Liver (tissue), 9 donors: ENCODE results near the gene NAT14. TPM values are rescaled to one million over a fixed set of nuclear protein-coding genes. Genes with fewer than 3 reads are reported as not detected.

Experiments used
- DNase-seq: peaks from one replicate; pipeline ENCODE4 v3.0.0-alpha.2; 2017; ENCODE audit warnings: low spot score
- H3K27ac ChIP-seq, 2 donors: one replicate each; pipeline ENCODE4 v1.7.0; 2013; ENCODE audit warnings: inconsistent platforms in 2 of 2, low read length in 2 of 2, control low read depth in 1 of 2, low read depth in 1 of 2, mild to moderate bottlenecking in 1 of 2
- H3K27me3 ChIP-seq, 4 donors: one replicate each; pipeline versions ENCODE4 v1.6.1 to v1.7.0; 2013; ENCODE audit warnings: low read length in 3 of 4, inconsistent platforms in 1 of 4, mild to moderate bottlenecking in 1 of 4, moderate library complexity in 1 of 4; ENCODE audit not compliant: control insufficient read depth in 4 of 4, insufficient read depth in 4 of 4
- H3K36me3 ChIP-seq, 4 donors: one replicate each; pipeline versions ENCODE4 v1.6.1 to v1.7.0; 2013; ENCODE audit warnings: low read length in 3 of 4, mild to moderate bottlenecking in 3 of 4, low read depth in 1 of 4, moderate library complexity in 1 of 4; ENCODE audit not compliant: control insufficient read depth in 4 of 4, insufficient read depth in 3 of 4
- H3K4me1 ChIP-seq, 4 donors: one replicate each; pipeline versions ENCODE4 v1.6.1 to v1.7.0; 2013; ENCODE audit warnings: low read length in 3 of 4, mild to moderate bottlenecking in 3 of 4, moderate library complexity in 1 of 4; ENCODE audit not compliant: control insufficient read depth in 4 of 4, insufficient read depth in 4 of 4
- H3K4me3 ChIP-seq, 3 donors: one replicate each; pipeline versions ENCODE4 v1.6.1 to v1.7.0; 2013; ENCODE audit warnings: low read length in 3 of 3, control low read depth in 1 of 3, low read depth in 1 of 3, mild to moderate bottlenecking in 1 of 3
- H3K9ac ChIP-seq, 2 donors: one replicate each; pipeline ENCODE4 v1.7.0; 2013; ENCODE audit warnings: low read length in 2 of 2, mild to moderate bottlenecking in 2 of 2, moderate library complexity in 2 of 2, control low read depth in 1 of 2, low read depth in 1 of 2
- H3K9me3 ChIP-seq, 4 donors: one replicate each; pipeline versions ENCODE4 v1.6.1 to v1.7.0; 2013; ENCODE audit warnings: low read length in 3 of 4; ENCODE audit not compliant: control insufficient read depth in 4 of 4
- ATF3 ChIP-seq: IDR thresholded peaks from 2 replicates; pipeline ENCODE4 v1.6.1; 2016; ENCODE audit warnings: antibody characterized with exemption
- EGR1 ChIP-seq, 2 donors: IDR thresholded peaks; 2 replicates each; pipeline ENCODE4 v1.6.1; 2016 to 2018; ENCODE audit warnings: antibody characterized with exemption in 2 of 2, low read depth in 2 of 2
- FOXA1 ChIP-seq: IDR thresholded peaks from 2 replicates; pipeline ENCODE4 v1.6.1; 2016; ENCODE audit warnings: antibody characterized with exemption
- FOXA2 ChIP-seq: IDR thresholded peaks from 2 replicates; pipeline ENCODE4 v1.6.1; 2016; ENCODE audit warnings: antibody characterized with exemption
- GABPA ChIP-seq, 2 donors: IDR thresholded peaks in 1 of 2; conservative IDR thresholded peaks in 1 of 2; 2 replicates each; pipeline ENCODE4 v1.6.1; 2016; ENCODE audit warnings: antibody characterized with exemption in 2 of 2, mild to moderate bottlenecking in 1 of 2, moderate library complexity in 1 of 2
- HNF4A ChIP-seq, 2 donors: conservative IDR thresholded peaks; 2 replicates each; pipeline ENCODE4 v1.6.1; 2016; ENCODE audit warnings: antibody characterized with exemption in 2 of 2, mild to moderate bottlenecking in 2 of 2
- HNF4G ChIP-seq: IDR thresholded peaks from 2 replicates; pipeline ENCODE4 v1.6.1; 2016; ENCODE audit warnings: antibody characterized with exemption
- JUND ChIP-seq, 2 donors: IDR thresholded peaks; 2 replicates each; pipeline ENCODE4 v1.6.1; 2016; ENCODE audit warnings: antibody characterized with exemption in 2 of 2
- MAX ChIP-seq: IDR thresholded peaks from 2 replicates; pipeline ENCODE4 v1.6.1; 2016; ENCODE audit warnings: antibody characterized with exemption
- NR2F2 ChIP-seq: IDR thresholded peaks from 2 replicates; pipeline ENCODE4 v1.6.1; 2016; ENCODE audit warnings: antibody characterized with exemption
- RXRA ChIP-seq, 2 donors: IDR thresholded peaks; 2 replicates each; pipeline ENCODE4 v1.6.1; 2017 to 2018; ENCODE audit warnings: antibody characterized with exemption in 2 of 2, mild to moderate bottlenecking in 1 of 2
- SP1 ChIP-seq: IDR thresholded peaks from 2 replicates; pipeline ENCODE4 v1.6.1; 2018; ENCODE audit warnings: antibody characterized with exemption, mild to moderate bottlenecking
- YY1 ChIP-seq: IDR thresholded peaks from 2 replicates; pipeline ENCODE4 v1.6.1; 2016; ENCODE audit warnings: antibody characterized with exemption, mild to moderate bottlenecking
- ZBTB33 ChIP-seq: IDR thresholded peaks from 2 replicates; pipeline ENCODE4 v1.6.1; 2016; ENCODE audit warnings: antibody characterized with exemption
- WGBS: extraction: QIAGEN DNeasy Blood & Tissue Kit; methylation state at CpG from one replicate; pipeline ENCODE4 v1.1.7; 2013; 5-methylcytosine and 5-hydroxymethylcytosine counted together
- polyA plus RNA-seq, 2 donors: library from polyadenylated mRNA; stranded (reverse) in 1 of 2; unstranded in 1 of 2; fragments of 200-250 nt in 1 of 2; fragments of >200 nt in 1 of 2; fragmentation: Nextera tagmentation in 1 of 2; extraction: Ambion mirVana in 1 of 2; gene quantifications; one replicate each; pipeline versions ENCODE4 v1.2.1 to v1.2.3, GENCODE V29; 2013 to 2015
- total RNA-seq, 2 donors: library from RNA; depleted of rRNA; stranded (reverse); fragments of >200 nt; gene quantifications; one replicate each; pipeline ENCODE4 v1.2.3, GENCODE V29; 2014
- TF ChIP-seq, protein P1 (sequence below): IDR thresholded peaks from 2 replicates; pipeline ENCODE4 v1.6.1; 2016; ENCODE audit warnings: antibody characterized with exemption, mild to moderate bottlenecking
- TF ChIP-seq, protein P2 (sequence below): fragments of 150-350 bp; IDR thresholded peaks from 2 replicates; pipeline ENCODE4 v1.5.1; 2017; ENCODE audit warnings: improper control_type of control experiment, low read depth, low read length; ENCODE audit not compliant: missing input control
- donor health status: healthy.
- donor health status: healthy.
- donor health status: healthy.
- donor health status: healthy.
- donor health status: healthy.

The NAT14 gene
- total and polyA plus RNA-seq, 4 donors, result 1.4 to 3.7 (median 3.0) TPM

- WGBS, result 92% methylated on average over 11 of the region's 11 CpGs
- DNase-seq, result no peak
Measured at GRCh38 chr19:55465460-55466240, 19.3 kb upstream of the NAT14 start.

More at GRCh38 chr19:55465460-55466240, 19.3 kb upstream of the NAT14 start:
- Histone ChIP-seq H3K27ac (no peak overlapping the region), H3K9ac (no peak overlapping the region), H3K9me3 (no peaks in the 10 kb centered on the region), H3K4me1 (peaks cover 10 to 31% (median 21%) of the 10 kb centered on the region in 4 donors), H3K36me3 (no peaks in the 10 kb centered on the region), H3K4me3 (no peak overlapping the region), H3K27me3 (no peaks in the 10 kb centered on the region)
- TF ChIP-seq SP1 (no peak), ZBTB33 (no peak), FOXA2 (no peak), RXRA (IDR thresholded peaks at IDR 0.05) (no peak), JUND (IDR thresholded peaks at IDR 0.05) (no peak), GABPA (IDR thresholded peaks at IDR 0.05 in 1 of 2, conservative IDR thresholded peaks at IDR 0.05 in 1 of 2) (no peak), ATF3 (no peak), FOXA1 (no peak), YY1 (no peak), EGR1 (IDR thresholded peaks at IDR 0.05; ENCODE audit: low read depth in 2 of 2) (no peak), MAX (no peak), HNF4A (conservative IDR thresholded peaks at IDR 0.05) (no peak), HNF4G (no peak), NR2F2 (no peak)
- TF ChIP-seq, protein P1, sequence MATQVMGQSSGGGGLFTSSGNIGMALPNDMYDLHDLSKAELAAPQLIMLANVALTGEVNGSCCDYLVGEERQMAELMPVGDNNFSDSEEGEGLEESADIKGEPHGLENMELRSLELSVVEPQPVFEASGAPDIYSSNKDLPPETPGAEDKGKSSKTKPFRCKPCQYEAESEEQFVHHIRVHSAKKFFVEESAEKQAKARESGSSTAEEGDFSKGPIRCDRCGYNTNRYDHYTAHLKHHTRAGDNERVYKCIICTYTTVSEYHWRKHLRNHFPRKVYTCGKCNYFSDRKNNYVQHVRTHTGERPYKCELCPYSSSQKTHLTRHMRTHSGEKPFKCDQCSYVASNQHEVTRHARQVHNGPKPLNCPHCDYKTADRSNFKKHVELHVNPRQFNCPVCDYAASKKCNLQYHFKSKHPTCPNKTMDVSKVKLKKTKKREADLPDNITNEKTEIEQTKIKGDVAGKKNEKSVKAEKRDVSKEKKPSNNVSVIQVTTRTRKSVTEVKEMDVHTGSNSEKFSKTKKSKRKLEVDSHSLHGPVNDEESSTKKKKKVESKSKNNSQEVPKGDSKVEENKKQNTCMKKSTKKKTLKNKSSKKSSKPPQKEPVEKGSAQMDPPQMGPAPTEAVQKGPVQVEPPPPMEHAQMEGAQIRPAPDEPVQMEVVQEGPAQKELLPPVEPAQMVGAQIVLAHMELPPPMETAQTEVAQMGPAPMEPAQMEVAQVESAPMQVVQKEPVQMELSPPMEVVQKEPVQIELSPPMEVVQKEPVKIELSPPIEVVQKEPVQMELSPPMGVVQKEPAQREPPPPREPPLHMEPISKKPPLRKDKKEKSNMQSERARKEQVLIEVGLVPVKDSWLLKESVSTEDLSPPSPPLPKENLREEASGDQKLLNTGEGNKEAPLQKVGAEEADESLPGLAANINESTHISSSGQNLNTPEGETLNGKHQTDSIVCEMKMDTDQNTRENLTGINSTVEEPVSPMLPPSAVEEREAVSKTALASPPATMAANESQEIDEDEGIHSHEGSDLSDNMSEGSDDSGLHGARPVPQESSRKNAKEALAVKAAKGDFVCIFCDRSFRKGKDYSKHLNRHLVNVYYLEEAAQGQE, result no peak
- TF ChIP-seq, protein P2, sequence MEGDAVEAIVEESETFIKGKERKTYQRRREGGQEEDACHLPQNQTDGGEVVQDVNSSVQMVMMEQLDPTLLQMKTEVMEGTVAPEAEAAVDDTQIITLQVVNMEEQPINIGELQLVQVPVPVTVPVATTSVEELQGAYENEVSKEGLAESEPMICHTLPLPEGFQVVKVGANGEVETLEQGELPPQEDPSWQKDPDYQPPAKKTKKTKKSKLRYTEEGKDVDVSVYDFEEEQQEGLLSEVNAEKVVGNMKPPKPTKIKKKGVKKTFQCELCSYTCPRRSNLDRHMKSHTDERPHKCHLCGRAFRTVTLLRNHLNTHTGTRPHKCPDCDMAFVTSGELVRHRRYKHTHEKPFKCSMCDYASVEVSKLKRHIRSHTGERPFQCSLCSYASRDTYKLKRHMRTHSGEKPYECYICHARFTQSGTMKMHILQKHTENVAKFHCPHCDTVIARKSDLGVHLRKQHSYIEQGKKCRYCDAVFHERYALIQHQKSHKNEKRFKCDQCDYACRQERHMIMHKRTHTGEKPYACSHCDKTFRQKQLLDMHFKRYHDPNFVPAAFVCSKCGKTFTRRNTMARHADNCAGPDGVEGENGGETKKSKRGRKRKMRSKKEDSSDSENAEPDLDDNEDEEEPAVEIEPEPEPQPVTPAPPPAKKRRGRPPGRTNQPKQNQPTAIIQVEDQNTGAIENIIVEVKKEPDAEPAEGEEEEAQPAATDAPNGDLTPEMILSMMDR, result no peak
